ENCODE measurements around the gene HCN2.

HCN2 gene

DNA sequence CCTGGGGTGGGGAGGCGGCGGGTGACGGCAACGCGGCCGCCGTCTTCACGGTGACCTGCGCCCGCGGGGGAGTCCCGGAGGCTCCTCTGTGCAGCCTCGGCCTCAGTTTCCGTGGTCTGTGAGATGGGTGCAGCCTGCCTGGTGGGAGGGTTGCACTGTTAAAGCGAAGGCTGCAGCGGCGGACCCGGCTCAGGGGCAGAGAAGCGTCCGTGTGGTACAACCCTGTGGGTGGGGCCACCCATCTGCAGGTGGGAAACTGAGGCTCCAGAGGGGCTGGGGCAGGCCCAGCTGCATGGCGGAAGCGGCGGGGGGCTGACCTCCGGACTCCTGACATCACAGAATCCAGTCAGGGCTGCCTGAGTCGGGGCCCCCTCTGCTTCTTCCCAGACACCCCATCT is 50.5 kb downstream of the HCN2 start:
- no peak for DNase-seq (ENCODE audit: low read depth, low spot score)

DNA sequence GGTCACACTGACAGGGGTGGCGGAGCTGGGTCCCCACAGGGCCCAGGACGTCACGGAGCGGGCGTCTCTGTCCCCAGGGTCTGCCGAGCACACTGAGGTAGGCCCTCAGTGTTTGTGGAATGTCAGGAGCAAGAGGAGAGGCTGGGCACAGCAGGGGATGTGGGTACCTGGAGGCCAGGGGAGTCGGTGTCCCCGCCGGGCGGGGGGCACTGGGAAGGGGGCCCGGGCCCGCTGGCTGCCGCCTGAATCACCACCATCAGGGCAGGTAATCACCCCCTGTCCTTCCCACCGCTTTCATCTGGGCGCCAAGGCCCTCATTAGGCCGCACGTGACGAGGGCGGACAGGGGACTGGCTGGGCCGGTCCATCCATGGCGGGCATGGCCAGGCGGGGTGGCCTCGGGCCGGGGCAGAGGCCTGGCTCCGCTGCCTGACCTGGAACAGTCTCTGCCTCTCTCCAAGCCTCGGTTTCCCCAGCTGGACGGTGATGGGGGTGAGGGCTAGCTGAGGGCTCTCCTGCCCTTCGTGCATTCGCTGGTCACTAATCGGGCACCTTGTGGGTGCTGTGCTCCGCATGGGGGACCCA is 51.0 kb downstream of the HCN2 start:
- DNase-seq (ENCODE audit: low read depth, low spot score): no peak

- no peak for DNase-seq (ENCODE audit: low read depth, low spot score)
These were observed 52.0 kb downstream of the HCN2 start for GRCh38 chr19:641702-642101.

- no peak for DNase-seq (ENCODE audit: low read depth, low spot score)
These were observed 53.4 kb downstream of the HCN2 start for GRCh38 chr19:642767-643727.

- no peak for DNase-seq (ENCODE audit: low read depth, low spot score)
These were observed 54.1 kb downstream of the HCN2 start for GRCh38 chr19:643736-644135.

GRCh38 chr19:644363-644762 is 54.7 kb downstream of the HCN2 start:
- DNase-seq (ENCODE audit: low read depth, low spot score): no peak

DNA sequence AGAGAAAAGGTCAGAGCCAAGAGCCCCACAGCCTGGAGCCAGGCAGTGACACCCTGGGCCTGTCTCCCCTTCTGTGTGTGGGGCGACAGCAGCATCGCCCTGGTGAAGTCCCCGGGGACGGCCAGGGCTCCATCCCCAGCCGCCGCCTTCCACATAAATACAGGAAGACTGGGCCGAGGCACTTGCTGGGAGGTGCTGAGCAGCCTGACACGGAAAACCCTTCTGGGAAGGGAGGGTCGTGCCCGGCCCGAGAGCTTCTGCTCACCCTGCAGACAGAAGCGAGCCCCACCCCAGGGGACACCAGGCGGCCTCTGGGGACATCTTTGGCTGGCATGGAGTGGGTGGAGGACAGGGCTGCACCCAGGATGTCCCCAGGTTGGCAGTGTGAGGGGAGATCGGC is 55.1 kb downstream of the HCN2 start:
- no peak for DNase-seq (ENCODE audit: low read depth, low spot score)

- no peak for DNase-seq (ENCODE audit: low read depth, low spot score)
These were observed 56.5 kb downstream of the HCN2 start for GRCh38 chr19:645912-646778.

DNA sequence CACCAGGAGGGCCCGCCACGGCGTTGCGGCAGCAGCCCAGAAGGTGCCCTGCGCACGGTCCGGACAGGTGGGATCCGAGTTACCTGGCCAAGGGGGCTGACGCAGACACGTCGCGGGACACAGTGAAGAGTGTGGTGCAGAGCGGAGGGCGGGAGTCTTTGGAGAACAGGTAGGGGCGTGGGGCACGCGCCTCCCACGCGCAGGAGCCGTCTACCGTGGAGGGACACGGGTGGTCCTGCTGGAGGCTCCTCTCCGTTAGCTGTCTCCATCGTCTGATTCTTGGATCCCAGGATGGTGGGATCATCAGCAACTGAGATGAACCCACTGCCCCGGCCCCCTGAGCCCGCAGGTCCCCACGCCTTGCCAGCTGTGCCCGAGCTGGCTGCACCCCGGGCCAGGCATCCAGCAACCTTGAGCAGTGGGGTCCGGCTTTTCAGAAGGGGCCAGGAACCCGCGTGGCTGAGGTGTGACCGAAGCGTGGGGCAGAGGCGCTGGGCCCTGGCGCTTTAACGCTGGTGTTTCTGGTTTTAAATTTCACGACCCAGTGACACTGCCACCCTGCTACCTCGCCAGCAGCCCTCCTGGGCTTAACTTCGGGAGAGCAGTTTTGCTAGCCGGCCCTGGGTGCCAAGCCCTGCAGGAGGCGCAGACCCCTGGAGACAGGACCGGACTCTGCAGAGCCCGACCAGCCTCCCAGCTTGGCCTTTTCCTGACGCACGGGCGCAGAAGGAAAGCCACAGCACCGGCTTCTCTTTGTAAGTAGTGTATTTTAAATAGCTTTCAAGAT is 57.3 kb downstream of the HCN2 start:
- DNase-seq (ENCODE audit: low read depth, low spot score): no peak

DNA sequence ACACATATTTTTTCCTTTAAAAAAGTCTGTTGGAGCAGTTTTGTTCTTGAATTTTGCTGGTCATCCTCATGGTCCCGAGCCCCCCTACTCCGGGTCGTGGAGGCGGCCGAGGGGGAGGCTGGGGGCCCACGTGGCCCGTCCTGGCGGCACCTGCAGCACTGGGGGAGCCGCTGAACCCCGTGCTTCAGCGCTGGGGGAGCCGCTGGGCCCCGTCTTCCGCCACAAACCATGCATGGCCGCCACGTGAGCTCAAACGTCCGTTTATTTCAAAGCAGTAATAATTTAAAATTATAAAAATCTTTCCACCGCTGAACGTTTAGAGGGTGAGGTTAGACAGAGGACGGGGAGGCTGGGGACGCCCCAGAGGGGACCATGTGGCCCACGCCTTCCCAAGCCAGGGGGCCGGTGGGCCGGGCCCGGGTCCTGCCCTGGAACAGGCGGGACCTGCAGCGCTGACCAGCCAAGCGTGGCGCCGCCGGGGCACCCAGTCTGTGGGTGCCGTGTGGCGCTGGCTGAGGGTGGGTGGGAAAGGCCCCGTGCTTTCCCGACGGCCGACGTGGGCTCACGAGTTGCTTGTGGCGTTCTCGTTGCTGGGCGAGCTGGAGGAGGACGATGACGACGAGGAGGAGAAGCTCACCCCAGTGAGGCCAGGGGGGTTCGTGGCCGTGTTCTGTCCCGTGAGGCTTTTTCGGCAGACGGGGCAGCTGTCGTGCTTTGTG is 58.0 kb downstream of the HCN2 start:
- no peak for DNase-seq (ENCODE audit: low read depth, low spot score)

DNA sequence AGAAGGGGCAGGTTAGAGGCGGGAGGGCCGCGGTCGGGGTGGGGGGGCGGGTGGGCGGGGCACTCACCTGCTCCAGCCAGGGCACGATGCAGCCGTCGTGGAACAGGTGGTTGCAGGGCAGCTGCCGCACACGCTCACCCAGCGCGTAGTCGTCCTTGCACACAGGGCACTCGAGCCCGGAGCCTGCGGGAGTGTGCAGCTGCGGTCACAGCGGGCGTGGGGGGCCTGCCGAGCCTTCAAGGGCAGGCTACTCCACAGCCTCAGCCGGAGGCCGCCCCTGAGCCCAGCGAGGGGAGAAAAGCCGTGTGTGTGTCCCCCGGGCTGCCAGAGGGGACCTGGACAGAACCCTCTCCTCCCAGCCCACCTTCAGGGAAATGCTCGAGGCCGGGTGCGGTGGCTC is 58.6 kb downstream of the HCN2 start:
- DNase-seq (ENCODE audit: low read depth, low spot score): no peak

GRCh38 chr19:648904-649801 is 59.5 kb downstream of the HCN2 start:
- no peak for DNase-seq (ENCODE audit: low read depth, low spot score)

DNA sequence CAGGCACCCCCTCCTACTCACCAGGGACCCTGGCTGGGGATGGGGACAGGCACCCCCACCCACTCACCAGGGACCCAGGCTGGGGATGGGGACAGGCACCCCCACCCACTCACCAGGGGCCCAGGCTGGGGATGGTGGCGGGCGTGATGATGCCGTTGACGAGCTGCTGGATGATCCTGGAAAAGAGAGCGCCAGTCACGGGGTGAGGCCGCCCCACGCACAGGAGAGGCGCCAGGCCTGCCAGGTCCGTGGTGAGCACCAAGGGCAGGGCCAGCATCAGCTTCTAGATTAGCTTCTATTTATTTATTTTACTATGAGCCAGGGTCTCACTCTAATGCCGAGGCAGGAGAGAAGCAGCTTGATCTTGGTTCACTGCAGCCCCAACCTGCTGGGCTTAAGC is 60.4 kb downstream of the HCN2 start:
- DNase-seq (ENCODE audit: low read depth, low spot score): no peak

- no peak for DNase-seq (ENCODE audit: low read depth, low spot score)
These were observed 61.6 kb downstream of the HCN2 start for GRCh38 chr19:651114-651818.

DNA sequence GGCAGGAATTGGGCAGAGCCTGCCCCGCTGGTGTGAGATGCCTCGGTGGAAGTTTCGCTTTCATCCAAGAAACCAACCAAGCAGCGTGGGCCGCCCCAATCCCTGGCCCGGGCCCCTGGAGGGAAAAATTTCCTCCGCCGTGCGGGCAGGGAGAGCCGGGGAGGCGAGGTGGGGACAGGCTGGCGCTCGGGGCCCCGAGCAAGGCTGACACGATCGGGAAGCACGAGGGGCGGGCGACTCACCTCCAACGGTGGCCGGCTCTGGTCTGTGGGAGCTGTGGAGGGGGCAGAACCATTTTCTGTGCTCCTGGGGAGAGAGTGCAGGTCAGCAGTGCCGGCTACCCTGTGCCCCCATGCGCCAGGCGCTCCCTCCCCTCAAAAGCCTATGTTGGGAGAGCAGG is 62.3 kb downstream of the HCN2 start:
- DNase-seq (ENCODE audit: low read depth, low spot score): no peak

DNA sequence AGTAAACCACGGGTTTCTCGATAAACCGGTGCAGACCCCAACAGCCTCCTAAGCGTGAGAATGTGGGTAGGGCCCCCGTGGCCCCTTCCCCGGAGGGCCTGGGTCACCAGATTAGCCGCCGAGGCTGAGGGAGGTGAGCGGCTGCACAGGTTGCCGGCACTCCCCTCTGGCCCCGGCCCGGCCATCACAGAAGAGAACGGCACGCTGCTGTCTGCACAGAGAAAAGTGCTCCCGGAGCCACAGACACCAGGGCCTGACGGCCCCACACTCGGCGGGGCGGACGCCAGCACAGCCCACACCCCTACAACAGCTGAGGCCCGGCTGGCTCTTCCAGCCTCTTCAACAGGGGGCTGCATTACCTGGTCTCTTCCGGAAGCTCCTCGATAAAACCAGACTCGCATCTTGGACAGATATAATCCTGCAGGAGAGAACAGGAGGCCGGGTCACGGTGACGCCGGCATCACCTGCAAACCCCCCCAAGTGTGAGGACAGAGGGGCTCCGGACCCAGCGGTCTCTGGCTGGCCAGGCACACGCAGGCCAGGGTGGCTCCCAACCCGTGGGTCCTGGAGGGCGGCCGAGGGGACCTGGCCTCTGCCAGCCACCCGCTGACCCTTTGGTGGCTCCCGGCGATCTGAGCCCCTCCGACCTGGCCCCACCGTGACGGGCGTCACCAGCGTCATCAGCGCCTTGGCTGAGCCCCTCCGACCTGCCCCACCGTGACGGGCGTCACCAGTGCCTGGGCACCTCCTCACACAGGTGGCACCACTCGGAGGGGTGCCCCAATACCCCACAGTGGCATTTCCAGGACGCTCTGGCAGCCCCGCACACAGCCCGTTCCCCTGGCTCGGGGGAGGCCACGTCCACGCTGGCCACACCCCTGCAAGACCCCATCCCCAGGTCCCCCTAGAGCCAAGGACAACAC is 63.0 kb downstream of the HCN2 start:
- no peak for DNase-seq (ENCODE audit: low read depth, low spot score)

- DNase-seq (ENCODE audit: low read depth, low spot score): no peak
These were observed 63.7 kb downstream of the HCN2 start for GRCh38 chr19:653425-653824.

DNA sequence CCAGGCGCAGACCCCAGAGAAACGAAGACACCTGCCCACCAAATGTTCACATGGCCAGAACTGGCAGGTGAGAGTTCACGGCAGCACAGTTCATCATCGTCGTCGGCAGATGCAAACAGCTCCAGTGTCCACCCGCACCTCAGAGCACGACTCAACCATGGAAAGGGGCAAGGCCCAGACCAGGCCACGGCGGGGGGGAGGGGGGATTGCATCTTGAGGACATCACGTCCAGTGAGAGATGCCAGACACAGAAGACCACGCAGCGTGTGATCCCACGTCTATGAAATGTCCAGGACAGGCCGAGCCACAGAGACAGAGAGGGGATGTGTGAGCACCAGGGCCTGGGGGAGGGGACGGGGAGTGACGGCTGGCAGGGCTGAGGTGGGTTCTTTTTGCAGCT is 66.0 kb downstream of the HCN2 start:
- DNase-seq (ENCODE audit: low read depth, low spot score): no peak

All from smooth muscle cell of the brain vasculature (primary cell).